ENCODE results near the gene KANSL1L.

DNA sequence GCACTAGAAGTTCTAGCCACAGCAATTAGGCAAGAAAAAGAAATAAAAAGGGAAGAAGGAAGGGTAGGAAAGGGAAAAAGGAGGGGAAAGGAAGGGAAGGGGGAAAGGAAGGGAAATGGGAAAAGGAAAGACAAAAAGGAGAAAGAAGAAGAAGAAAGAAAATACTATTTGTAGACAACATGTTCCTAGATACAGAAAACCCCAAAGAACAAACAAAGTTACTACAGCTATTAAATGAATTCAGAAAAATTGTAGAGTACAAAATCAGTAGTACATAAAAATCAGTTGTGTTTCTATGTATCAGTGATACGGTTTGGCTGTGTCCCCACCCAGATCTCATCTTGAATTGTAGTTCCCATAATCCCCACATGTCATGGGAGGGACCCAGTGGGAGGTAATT, 116.5 kb downstream of the KANSL1L start:
- TF ChIP-seq, protein P1, sequence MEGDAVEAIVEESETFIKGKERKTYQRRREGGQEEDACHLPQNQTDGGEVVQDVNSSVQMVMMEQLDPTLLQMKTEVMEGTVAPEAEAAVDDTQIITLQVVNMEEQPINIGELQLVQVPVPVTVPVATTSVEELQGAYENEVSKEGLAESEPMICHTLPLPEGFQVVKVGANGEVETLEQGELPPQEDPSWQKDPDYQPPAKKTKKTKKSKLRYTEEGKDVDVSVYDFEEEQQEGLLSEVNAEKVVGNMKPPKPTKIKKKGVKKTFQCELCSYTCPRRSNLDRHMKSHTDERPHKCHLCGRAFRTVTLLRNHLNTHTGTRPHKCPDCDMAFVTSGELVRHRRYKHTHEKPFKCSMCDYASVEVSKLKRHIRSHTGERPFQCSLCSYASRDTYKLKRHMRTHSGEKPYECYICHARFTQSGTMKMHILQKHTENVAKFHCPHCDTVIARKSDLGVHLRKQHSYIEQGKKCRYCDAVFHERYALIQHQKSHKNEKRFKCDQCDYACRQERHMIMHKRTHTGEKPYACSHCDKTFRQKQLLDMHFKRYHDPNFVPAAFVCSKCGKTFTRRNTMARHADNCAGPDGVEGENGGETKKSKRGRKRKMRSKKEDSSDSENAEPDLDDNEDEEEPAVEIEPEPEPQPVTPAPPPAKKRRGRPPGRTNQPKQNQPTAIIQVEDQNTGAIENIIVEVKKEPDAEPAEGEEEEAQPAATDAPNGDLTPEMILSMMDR (IDR thresholded peaks at IDR 0.05): no peak
- TF ChIP-seq POLR2A (IDR thresholded peaks at IDR 0.05): no peak
